Measurements from ENCODE around the gene ALAS1. TPM values are rescaled to one million over a fixed set of nuclear protein-coding genes. Genes with fewer than 3 reads are reported as not detected.

Gene ALAS1
- total and polyA plus RNA-seq, 2 experiments from 2014 or later: 30.4 to 33.9 TPM

GRCh38 chr3:52230461-52230860 lies 32.5 kb downstream of the ALAS1 start:
- Histone ChIP-seq H4K20me1 (ENCODE audit: insufficient read depth) (no peaks in the 10 kb centered on the region), H3K9ac (no peak overlapping the region), H3K4me1 (ENCODE audit: insufficient read depth) (no peaks in the 10 kb centered on the region), H3K9me2 (ENCODE audit: insufficient read depth) (no peaks in the 10 kb centered on the region), H3K4me3 (no peak overlapping the region), H3F3A (ENCODE audit: insufficient read depth) (no peaks in the 10 kb centered on the region), H2AFZ (no peak overlapping the region), H3K9me3 (ENCODE audit: low read depth) (no peaks in the 10 kb centered on the region), H3K27me3 (replicated peaks; ENCODE audit: insufficient read depth) (no peaks in the 10 kb centered on the region), H3K27ac (no peak overlapping the region), H3K4me2 (ENCODE audit: unreplicated experiment) (no peak overlapping the region), H3K79me2 (ENCODE audit: insufficient read depth) (peaks cover 36% of the 10 kb centered on the region), H3K36me3 (ENCODE audit: low read depth) (peaks cover 12% of the 10 kb centered on the region; the same call in 1 of the 2 replicates)
- in situ Hi-C loops (cut with MboI): loop anchor here (10.0 kb wide), 1 partner anchor 114 kb away; no protein-coding TSS in a partner anchor
- TF ChIP-seq EZH2 (IDR thresholded peaks at IDR 0.05; ENCODE audit: insufficient read depth, poor library complexity, severe bottlenecking): no peak
- TF ChIP-seq EZH2phosphoT487 (IDR thresholded peaks at IDR 0.05; ENCODE audit: insufficient read depth, low read depth): no peak
- no peak for DNase-seq
- WGBS, 2 experiments (ENCODE audit: low coverage in 1 of 2, low lambda C conversion rate in 2 of 2, missing lambda C conversion rate in 2 of 2): 88 to 96% methylated on average over 6 of the region's 6 CpGs

- H4K20me1 ChIP-seq (ENCODE audit: insufficient read depth): no peaks in the 10 kb centered on the region
- H3K9me2 ChIP-seq (ENCODE audit: insufficient read depth): no peaks in the 10 kb centered on the region
- in situ Hi-C loops (cut with MboI): loop anchor here (10.0 kb wide), 1 partner anchor 114 kb away; no protein-coding TSS in a partner anchor
- no peaks in the 10 kb centered on the region for H3F3A ChIP-seq (ENCODE audit: insufficient read depth)
- H3K27ac ChIP-seq: no peak overlapping the region
- TF ChIP-seq EZH2phosphoT487 (IDR thresholded peaks at IDR 0.05; ENCODE audit: insufficient read depth, low read depth) (no peak), EZH2 (IDR thresholded peaks at IDR 0.05; ENCODE audit: insufficient read depth, poor library complexity, severe bottlenecking) (no peak)
- no peak overlapping the region for H2AFZ ChIP-seq
- WGBS, 2 experiments (ENCODE audit: low coverage in 1 of 2, low lambda C conversion rate in 2 of 2, missing lambda C conversion rate in 2 of 2): 83 to 93% methylated on average over 15 of the region's 16 CpGs
- peaks cover 42% of the 10 kb centered on the region for H3K79me2 ChIP-seq (ENCODE audit: insufficient read depth)
- H3K4me2 ChIP-seq (ENCODE audit: unreplicated experiment): no peak overlapping the region
- H3K9me3 ChIP-seq (ENCODE audit: low read depth): no peaks in the 10 kb centered on the region
- no peak overlapping the region for H3K4me3 ChIP-seq
- no peaks in the 10 kb centered on the region for H3K27me3 ChIP-seq (replicated peaks; ENCODE audit: insufficient read depth)
- H3K36me3 ChIP-seq (ENCODE audit: low read depth): peaks cover 12% of the 10 kb centered on the region; the same call in 1 of the 2 replicates
- DNase-seq: no peak
- no peaks in the 10 kb centered on the region for H3K4me1 ChIP-seq (ENCODE audit: insufficient read depth)
- no peak overlapping the region for H3K9ac ChIP-seq
These were observed 33.0 kb downstream of the ALAS1 start for GRCh38 chr3:52230889-52231499.

DNA sequence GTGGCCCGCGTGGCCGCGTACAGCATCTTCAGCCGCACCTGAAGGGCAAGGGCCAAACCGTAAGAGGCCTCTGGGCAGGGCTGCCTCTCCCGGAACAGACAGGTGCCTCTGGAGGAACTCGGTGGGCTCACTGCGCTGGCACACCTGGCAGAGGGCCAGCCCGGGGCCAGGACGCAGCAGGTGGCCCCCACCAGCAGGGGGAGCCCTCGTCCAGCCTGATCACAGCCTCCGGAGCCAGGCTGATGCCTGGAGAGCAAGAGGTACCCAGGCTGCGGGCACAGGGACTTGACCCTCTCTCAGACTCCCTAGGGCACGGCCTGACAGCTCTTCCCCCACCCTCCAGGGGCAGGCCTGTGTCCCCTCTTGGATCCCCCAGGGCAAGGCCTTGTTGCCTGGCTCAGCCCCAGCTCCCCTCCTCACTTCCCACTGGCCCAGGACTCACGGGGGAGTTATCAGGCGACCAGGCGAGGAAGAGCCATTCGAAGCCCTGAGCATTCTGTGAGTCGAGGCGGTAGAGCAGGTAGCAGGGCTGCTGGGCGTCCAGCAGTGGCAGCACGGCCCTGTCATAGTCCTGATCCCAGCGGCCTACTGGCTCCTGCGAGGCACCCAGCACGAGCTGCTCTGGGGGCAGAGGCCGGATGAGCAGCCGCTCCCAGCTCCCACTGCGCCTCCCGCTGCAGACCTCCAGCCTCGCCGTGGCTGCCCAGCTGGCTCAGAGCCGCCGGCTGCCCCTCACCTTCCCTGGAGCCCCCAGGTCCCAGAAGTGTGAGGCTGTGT lies 33.7 kb downstream of the ALAS1 start:
- H3K9me2 ChIP-seq (ENCODE audit: insufficient read depth): no peaks in the 10 kb centered on the region
- in situ Hi-C loops (cut with MboI): loop anchor here (10.0 kb wide), 1 partner anchor 113 kb away; no protein-coding TSS in a partner anchor
- H3F3A ChIP-seq (ENCODE audit: insufficient read depth): no peaks in the 10 kb centered on the region
- H3K9ac ChIP-seq: no peak overlapping the region
- no peaks in the 10 kb centered on the region for H4K20me1 ChIP-seq (ENCODE audit: insufficient read depth)
- peaks cover 49% of the 10 kb centered on the region for H3K79me2 ChIP-seq (ENCODE audit: insufficient read depth)
- no peak overlapping the region for H3K4me2 ChIP-seq (ENCODE audit: unreplicated experiment)
- 67 to 70% methylated on average over 34 of the region's 34 CpGs for WGBS, 2 experiments (ENCODE audit: low coverage in 1 of 2, low lambda C conversion rate in 2 of 2, missing lambda C conversion rate in 2 of 2)
- H3K9me3 ChIP-seq (ENCODE audit: low read depth): no peaks in the 10 kb centered on the region
- peaks cover 12% of the 10 kb centered on the region; the same call in 1 of the 2 replicates for H3K36me3 ChIP-seq (ENCODE audit: low read depth)
- H3K4me3 ChIP-seq: no peak overlapping the region
- H3K27me3 ChIP-seq (replicated peaks; ENCODE audit: insufficient read depth): no peaks in the 10 kb centered on the region
- TF ChIP-seq EZH2phosphoT487 (IDR thresholded peaks at IDR 0.05; ENCODE audit: insufficient read depth, low read depth) (no peak), EZH2 (IDR thresholded peaks at IDR 0.05; ENCODE audit: insufficient read depth, poor library complexity, severe bottlenecking) (no peak)
- no peak overlapping the region for H3K27ac ChIP-seq
- peaks cover 5% of the 10 kb centered on the region; the same call in 1 of the 2 replicates for H3K4me1 ChIP-seq (ENCODE audit: insufficient read depth)
- DNase-seq: peak; percentile 75
- H2AFZ ChIP-seq: no peak overlapping the region

DNA sequence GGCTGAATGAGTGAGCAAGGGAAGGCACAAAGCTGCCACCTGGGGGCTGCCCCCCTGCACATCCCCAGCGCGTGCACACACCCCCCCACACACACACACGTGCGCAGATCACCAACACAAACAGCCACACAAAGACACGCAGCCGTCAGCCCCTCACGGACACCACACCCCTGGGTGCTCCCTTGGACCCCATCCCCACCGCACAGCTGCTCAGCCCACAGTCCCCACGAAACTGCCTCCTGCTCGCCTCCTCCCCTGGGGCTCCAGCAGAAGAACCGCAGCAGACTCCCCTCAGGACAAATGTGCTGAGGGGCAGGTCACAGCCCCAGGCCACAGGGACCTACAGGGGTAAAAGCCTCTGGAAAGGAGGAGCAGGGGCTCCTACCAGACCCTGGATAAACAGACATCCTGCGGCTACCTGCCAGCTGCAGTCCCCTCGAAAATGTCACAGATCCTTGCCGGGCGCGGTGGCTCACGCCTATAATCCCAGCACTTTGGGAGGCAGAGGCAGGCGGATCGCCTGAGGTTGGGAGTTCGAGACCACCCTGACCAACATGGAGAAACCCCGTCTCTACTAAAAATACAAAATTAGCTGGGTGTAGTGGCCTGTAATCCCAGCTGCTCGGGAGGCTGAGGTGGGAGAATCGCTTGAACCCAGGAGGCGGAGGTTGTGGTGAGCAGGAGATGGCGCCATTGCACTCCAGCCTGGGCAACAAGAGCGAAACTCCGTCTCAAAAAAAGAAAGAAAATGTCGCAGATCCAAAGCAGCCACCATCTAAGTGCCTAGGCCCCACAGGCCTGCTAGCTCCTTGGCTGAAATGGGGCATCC lies 34.5 kb downstream of the ALAS1 start:
- Histone ChIP-seq H3K9me3 (ENCODE audit: low read depth) (no peaks in the 10 kb centered on the region), H3K9ac (peak overlapping the region; percentile 11; the same call in 1 of the 2 replicates), H3K79me2 (ENCODE audit: insufficient read depth) (peaks cover 56% of the 10 kb centered on the region), H4K20me1 (ENCODE audit: insufficient read depth) (no peaks in the 10 kb centered on the region), H3K27ac (no peak overlapping the region), H3K4me3 (no peak overlapping the region), H3K4me1 (ENCODE audit: insufficient read depth) (peaks cover 12% of the 10 kb centered on the region; the same call in 1 of the 2 replicates), H2AFZ (no peak overlapping the region), H3F3A (ENCODE audit: insufficient read depth) (no peaks in the 10 kb centered on the region), H3K4me2 (ENCODE audit: unreplicated experiment) (no peak overlapping the region), H3K9me2 (ENCODE audit: insufficient read depth) (no peaks in the 10 kb centered on the region), H3K27me3 (replicated peaks; ENCODE audit: insufficient read depth) (no peaks in the 10 kb centered on the region), H3K36me3 (ENCODE audit: low read depth) (peaks cover 12% of the 10 kb centered on the region; the same call in 1 of the 2 replicates)
- DNase-seq: no peak
- in situ Hi-C loops (cut with MboI): loop anchor here (10.0 kb wide), 1 partner anchor 112 kb away; no protein-coding TSS in a partner anchor
- TF ChIP-seq EZH2phosphoT487 (IDR thresholded peaks at IDR 0.05; ENCODE audit: insufficient read depth, low read depth) (no peak), EZH2 (IDR thresholded peaks at IDR 0.05; ENCODE audit: insufficient read depth, poor library complexity, severe bottlenecking) (no peak)
- WGBS, 2 experiments (ENCODE audit: low coverage in 1 of 2, low lambda C conversion rate in 2 of 2, missing lambda C conversion rate in 2 of 2): 90% methylated on average over 26 to 28 of the region's 28 CpGs
